Muscle of leg (tissue), 16 donors: ENCODE data around the gene CDK10. TPM values are rescaled to one million over a fixed set of nuclear protein-coding genes. Genes with fewer than 3 reads are reported as not detected.

Source experiments
- DNase-seq: peaks from one replicate; pipeline ENCODE4 v3.0.0; 2013
- H3K27ac ChIP-seq: one replicate; pipeline ENCODE4 v1.5.1; 2013; ENCODE audit warnings: mild to moderate bottlenecking, low read length, control low read depth
- H3K27me3 ChIP-seq: one replicate; pipeline ENCODE4 v1.6.1; 2013; ENCODE audit warnings: low read length; ENCODE audit not compliant: control insufficient read depth, insufficient read depth
- H3K36me3 ChIP-seq: one replicate; pipeline ENCODE4 v1.6.1; 2013; ENCODE audit warnings: low read length; ENCODE audit not compliant: control insufficient read depth, insufficient read depth
- H3K4me1 ChIP-seq: one replicate; pipeline ENCODE4 v1.6.1; 2013; ENCODE audit warnings: low read length; ENCODE audit not compliant: control insufficient read depth, insufficient read depth
- H3K4me3 ChIP-seq: one replicate; pipeline ENCODE4 v1.5.1; 2013; ENCODE audit warnings: low read length, control low read depth
- H3K9me3 ChIP-seq: replicated peaks from 2 replicates; pipeline ENCODE4 v1.6.1; 2013; ENCODE audit warnings: low read depth, low read length; ENCODE audit not compliant: control insufficient read depth
- WGBS: methylation state at CpG from one replicate; pipeline ENCODE4 v1.1.5; 2013; ENCODE audit warnings: missing lambda C conversion rate; ENCODE audit not compliant: insufficient coverage; 5-methylcytosine and 5-hydroxymethylcytosine counted together
- long read RNA-seq, 11 donors: transcript quantifications; one replicate each; lab custom pipeline, GENCODE V29; 2026
- polyA plus RNA-seq, 8 donors: library from polyadenylated mRNA; unstranded; fragments of 120-200 nt; gene quantifications; one replicate each; pipeline versions ENCODE4 v1.2.1 to v1.2.3, GENCODE V29; 2013; ENCODE audit warnings: inconsistent platforms in 1 of 8, low replicate concordance in 1 of 8; ENCODE audit not compliant: insufficient read length in 8 of 8, insufficient read depth in 1 of 8
- total RNA-seq: library from RNA; stranded (reverse); fragments of 120-200 nt; gene quantifications from one replicate; pipeline ENCODE4 v1.2.4, GENCODE V29; 2013

The CDK10 gene, protein sequence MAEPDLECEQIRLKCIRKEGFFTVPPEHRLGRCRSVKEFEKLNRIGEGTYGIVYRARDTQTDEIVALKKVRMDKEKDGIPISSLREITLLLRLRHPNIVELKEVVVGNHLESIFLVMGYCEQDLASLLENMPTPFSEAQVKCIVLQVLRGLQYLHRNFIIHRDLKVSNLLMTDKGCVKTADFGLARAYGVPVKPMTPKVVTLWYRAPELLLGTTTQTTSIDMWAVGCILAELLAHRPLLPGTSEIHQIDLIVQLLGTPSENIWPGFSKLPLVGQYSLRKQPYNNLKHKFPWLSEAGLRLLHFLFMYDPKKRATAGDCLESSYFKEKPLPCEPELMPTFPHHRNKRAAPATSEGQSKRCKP
- total RNA-seq (47.5 TPM), polyA plus RNA-seq (10 to 100 TPM; 44.4 to 65.0 (median 54.2) TPM)
- long read RNA-seq, donor 1, partial matches to known transcripts, result 0 of 1 reads
- long read RNA-seq, donor 1, other reads (novel, unspliced or antisense), result 0 of 1 reads
- long read RNA-seq, donor 2, result 0 reads
- long read RNA-seq, donor 3, partial matches to known transcripts, result 0 of 5 reads
- long read RNA-seq, donor 3, other reads (novel, unspliced or antisense), result 0 of 5 reads
- long read RNA-seq, donor 4, partial matches to known transcripts, result 0 of 1 reads
- long read RNA-seq, donor 4, other reads (novel, unspliced or antisense), result 0 of 1 reads
- long read RNA-seq, donor 5, partial matches to known transcripts, result 12 of 15 reads
- long read RNA-seq, donor 5, other reads (novel, unspliced or antisense), result 0 of 15 reads
- long read RNA-seq, donor 6, partial matches to known transcripts, result 0 of 6 reads
- long read RNA-seq, donor 6, other reads (novel, unspliced or antisense), result 0 of 6 reads
- long read RNA-seq, donor 7, partial matches to known transcripts, result 0 of 4 reads
- long read RNA-seq, donor 7, other reads (novel, unspliced or antisense), result 0 of 4 reads
- long read RNA-seq, donor 8, partial matches to known transcripts, result 0 of 4 reads
- long read RNA-seq, donor 8, other reads (novel, unspliced or antisense), result 0 of 4 reads
- long read RNA-seq, donor 9, result 0 reads
- long read RNA-seq, donor 10, partial matches to known transcripts, result 0 of 4 reads
- long read RNA-seq, donor 10, other reads (novel, unspliced or antisense), result 0 of 4 reads
- long read RNA-seq, donor 11, partial matches to known transcripts, result 0 of 1 reads
- long read RNA-seq, donor 11, other reads (novel, unspliced or antisense), result 0 of 1 reads

DNA sequence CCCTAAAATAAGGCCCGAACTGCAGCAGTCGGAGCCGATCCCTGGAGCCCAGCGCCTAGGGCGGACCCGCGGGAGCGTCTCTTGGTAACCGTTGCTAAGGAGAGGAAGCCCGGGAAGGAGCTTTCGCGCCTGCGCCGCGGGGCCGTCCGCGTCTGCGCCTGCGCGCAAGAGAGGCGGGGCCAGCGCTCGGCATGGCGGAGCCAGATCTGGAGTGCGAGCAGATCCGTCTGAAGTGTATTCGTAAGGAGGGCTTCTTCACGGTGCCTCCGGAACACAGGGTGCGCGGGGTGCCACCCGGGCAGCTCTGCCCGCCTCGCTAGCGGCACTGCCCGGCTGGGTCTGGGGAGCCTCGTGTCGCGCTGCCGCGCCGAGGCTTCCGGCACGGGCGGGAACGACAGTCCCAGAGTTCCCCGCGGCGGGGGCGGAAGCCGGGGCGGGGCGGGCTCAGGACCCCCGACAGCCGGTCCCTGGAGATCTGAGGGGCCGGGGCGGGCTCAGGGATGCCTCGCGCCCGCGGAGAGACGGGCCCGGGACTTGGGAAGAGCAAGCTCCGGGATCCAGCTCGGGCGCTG is at the start of gene CDK10:
Gene CDK10, plus strand, starts transcription at position 170 of the 572 bp plus-strand sequence. Its CDS starts 22 bp downstream, at position 192.
- WGBS, result under 1% methylated on average over 67 of the region's 67 CpGs
- Histone ChIP-seq H3K27me3 (no peaks in the 10 kb centered on the region), H3K27ac (peak within 1 kb of the TSS; percentile 79), H3K4me3 (peak within 1 kb of the TSS; percentile 72), H3K9me3 (no peaks in the 10 kb centered on the region), H3K4me1 (peaks cover 13% of the 10 kb centered on the region), H3K36me3 (peaks cover 17% of the 10 kb centered on the region)
- peak; percentile 93 for DNase-seq

DNA sequence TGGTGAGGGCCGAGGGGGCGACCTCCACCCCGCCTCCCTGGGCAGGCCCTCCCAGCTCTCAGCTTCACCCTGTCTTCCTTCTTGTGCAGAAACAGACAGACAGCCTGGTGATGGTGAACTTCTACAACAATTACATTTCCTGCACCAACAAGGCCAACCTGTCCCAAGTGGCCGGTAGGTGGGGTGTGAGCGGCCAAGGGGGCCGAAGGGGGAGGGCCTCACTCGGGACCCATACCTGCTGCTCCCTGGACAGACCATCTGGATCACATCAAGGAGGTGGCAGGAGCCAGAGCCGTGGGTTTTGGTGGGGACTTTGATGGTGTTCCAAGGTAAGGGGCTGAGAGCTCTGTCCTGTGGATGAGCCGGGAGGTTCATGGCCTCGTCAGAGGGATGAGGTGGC is 49.1 kb upstream of the CDK10 start:
- peaks cover 6% of the 10 kb centered on the region for H3K4me1 ChIP-seq
- 41% methylated on average over 4 of the region's 10 CpGs for WGBS
- no peak overlapping the region for H3K4me3 ChIP-seq
- H3K9me3 ChIP-seq, result peaks cover 2% of the 10 kb centered on the region
- peaks cover 16% of the 10 kb centered on the region for H3K27me3 ChIP-seq
- H3K36me3 ChIP-seq, result no peaks in the 10 kb centered on the region
- no peak for DNase-seq
- H3K27ac ChIP-seq, result no peak overlapping the region

DNA sequence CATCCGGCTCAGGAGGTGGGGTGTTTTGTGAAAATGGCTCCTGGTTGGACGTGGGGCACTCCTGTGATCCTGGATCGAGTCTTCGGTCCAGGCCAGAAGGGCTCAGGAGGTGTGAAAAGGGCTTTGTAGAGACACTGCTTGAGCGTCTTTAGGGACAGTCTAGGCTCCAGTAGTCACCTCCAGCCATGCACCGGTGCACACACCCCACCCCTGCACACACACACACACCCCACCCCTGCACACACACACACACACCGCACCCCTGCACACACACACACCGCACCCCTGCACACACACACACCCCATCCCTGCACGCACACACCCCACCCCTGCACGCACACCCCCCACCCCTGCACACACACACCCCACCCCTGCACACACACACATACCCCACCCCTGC is 48.0 kb upstream of the CDK10 start:
- no peak for DNase-seq
- Histone ChIP-seq H3K4me1 (peaks cover 6% of the 10 kb centered on the region), H3K27me3 (peaks cover 5% of the 10 kb centered on the region), H3K36me3 (no peaks in the 10 kb centered on the region), H3K4me3 (no peak overlapping the region), H3K27ac (no peak overlapping the region), H3K9me3 (peaks cover 2% of the 10 kb centered on the region)
- no CpG with 5 or more reads among the region's 10 CpGs for WGBS

DNA sequence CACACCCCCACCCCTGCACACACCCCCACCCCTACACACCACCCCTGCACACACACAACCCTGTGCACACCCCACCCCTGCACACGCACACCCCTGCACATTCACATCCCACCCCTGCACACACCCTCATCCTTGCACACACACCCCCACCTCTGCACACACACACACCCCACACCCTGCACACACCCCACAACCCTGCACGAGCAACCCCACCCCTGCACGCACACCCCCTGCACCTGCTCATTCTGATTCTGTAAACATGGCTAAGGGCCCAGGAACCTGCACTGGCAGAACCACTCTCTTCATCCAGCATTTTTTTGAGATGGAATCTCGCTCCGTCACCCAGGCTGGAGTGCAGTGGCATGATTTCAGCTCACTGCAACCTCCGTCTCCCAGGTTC is 47.1 kb upstream of the CDK10 start:
- Histone ChIP-seq H3K4me1 (peaks cover 6% of the 10 kb centered on the region), H3K27me3 (no peaks in the 10 kb centered on the region), H3K27ac (no peak overlapping the region), H3K36me3 (peaks cover 3% of the 10 kb centered on the region), H3K4me3 (no peak overlapping the region), H3K9me3 (peaks cover 2% of the 10 kb centered on the region)
- no peak for DNase-seq
- 87% methylated on average over 5 of the region's 6 CpGs for WGBS

DNA sequence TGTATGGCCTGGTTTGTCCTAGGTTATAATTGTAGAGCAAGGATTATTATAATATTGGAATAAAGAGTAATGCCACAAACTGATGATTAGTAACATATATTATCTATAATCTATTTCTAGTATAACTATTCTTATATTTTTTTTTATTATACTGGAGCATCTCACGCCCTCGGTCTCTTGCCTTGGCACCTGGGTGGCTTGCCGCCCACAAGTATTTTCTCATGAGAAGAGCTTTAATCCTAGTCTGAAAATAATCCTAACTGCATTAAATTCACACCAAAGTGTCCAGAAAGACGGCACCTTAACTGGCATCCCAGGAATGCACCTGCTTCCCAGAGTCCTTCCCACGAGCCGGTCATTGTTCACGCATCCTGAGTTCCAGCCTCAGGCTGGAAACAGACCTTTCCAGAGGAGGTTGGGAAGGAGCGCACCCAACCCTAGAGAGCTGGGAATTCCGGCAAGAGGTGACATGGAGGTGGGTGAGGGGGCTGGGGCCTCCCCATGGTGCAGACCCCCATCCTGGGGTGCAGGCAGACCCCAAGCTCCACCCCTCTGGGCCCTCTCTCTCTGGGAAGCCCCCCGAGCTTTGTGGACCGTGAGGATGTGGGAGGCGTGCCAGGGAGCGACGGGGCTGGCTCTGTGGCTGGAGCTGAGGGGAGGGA is 44.9 kb upstream of the CDK10 start:
- 34% methylated on average over 5 of the region's 14 CpGs for WGBS
- H3K4me3 ChIP-seq, result no peak overlapping the region

DNA sequence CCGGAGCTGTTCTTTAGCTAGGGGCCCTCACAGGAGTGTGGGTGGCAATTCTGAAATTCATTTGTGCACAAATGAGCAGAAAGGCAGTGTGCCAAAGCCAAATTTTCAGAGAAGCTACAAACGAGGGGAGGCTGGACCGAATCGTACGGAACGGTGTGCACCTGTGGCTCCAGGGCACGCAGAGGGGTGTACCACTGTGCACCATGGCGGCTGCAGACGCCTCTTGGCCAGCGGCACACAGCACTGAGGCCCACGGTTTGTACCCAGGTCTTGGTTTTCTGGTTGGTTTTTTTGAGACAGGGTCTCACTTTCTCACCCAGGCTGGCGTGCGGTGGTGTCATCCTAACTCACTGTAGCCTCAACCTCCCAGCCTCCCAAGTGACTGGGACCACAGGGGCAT is 43.9 kb upstream of the CDK10 start:
- Histone ChIP-seq H3K4me1 (peaks cover 6% of the 10 kb centered on the region), H3K27ac (no peak overlapping the region), H3K27me3 (no peaks in the 10 kb centered on the region), H3K4me3 (no peak overlapping the region), H3K36me3 (peaks cover 35% of the 10 kb centered on the region), H3K9me3 (no peaks in the 10 kb centered on the region)
- no peak for DNase-seq
- WGBS, result 76% methylated on average over 10 of the region's 13 CpGs

More for the DNA sequence above, 44.9 kb upstream of the CDK10 start:
- H3K4me1 ChIP-seq, result peaks cover 6% of the 10 kb centered on the region
- peaks cover 25% of the 10 kb centered on the region for H3K36me3 ChIP-seq
- no peaks in the 10 kb centered on the region for H3K9me3 ChIP-seq
- no peaks in the 10 kb centered on the region for H3K27me3 ChIP-seq
- DNase-seq, result no peak
- H3K27ac ChIP-seq, result no peak overlapping the region

DNA sequence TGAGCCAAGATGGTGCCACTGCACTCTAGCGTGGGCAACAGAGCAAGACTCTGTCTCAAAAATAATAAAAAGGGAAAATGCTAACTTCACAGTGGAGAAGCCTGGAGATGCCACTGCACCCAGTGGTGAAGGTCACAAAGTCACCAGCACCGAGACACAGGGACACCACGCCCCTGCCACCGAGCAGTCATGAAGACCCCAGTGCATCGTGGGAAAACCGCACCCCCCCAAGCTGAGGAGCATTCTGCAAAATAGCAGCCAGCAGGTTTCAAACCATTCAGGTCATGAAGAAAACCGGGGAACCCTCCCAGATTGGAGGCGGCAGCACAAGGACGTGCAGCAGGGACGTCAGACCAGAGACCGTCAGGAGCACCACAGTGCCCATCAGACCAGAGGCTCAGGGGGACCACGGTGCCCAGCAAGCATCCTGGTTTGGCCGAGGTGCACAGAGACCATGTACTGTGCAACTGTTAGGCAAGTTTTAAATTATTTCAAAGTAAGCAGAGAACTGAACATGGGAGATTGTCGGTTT is 42.7 kb upstream of the CDK10 start:
- Histone ChIP-seq H3K27me3 (no peaks in the 10 kb centered on the region), H3K4me1 (peaks cover 6% of the 10 kb centered on the region), H3K27ac (no peak overlapping the region), H3K36me3 (peaks cover 39% of the 10 kb centered on the region), H3K4me3 (no peak overlapping the region), H3K9me3 (no peaks in the 10 kb centered on the region)
- 63% methylated on average over 12 of the region's 14 CpGs for WGBS
- no peak for DNase-seq

DNA sequence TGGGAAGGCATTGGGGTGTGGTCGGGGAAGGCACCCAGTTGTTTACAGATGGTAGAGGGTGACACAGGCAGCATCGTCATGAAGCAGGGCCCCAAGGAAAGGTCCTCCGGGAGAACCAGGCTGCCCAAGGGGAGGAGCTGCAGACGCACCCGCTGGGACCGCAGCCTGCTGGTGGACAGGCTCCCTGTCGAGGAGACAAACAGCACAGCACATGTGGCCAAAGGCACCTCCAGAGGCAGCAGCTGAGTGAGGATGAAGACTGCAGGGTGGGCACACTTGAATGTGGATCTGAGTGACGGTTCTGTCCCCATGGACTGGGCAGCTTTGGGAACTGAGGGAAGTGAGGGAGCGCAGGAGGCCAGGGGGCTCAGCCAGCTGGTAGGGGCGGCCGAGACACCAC is 41.4 kb upstream of the CDK10 start:
- Histone ChIP-seq H3K27me3 (no peaks in the 10 kb centered on the region), H3K4me3 (no peak overlapping the region), H3K36me3 (peaks cover 46% of the 10 kb centered on the region), H3K27ac (no peak overlapping the region), H3K4me1 (peaks cover 6% of the 10 kb centered on the region), H3K9me3 (no peaks in the 10 kb centered on the region)
- WGBS, result 75% methylated on average over 8 of the region's 11 CpGs
- no peak for DNase-seq

DNA sequence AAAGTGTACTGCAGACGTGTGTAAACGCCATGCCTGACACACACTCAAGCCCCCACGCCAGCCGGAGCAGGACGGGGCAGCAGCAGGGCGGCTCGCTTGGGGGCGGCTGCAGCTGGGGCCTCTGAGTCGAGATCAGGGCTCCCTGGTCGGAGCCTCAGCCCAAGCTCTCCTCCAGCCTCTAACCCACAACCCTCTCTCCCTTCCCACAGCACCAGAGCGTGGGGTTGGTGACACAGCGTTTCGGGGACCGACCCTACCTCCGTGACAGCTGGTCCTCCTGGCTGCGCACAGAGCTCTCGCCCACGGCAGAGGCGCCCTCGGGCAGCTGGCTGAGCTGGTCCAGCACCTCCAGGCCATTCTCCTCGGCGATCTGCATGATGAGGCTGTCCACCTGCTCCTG is 40.2 kb upstream of the CDK10 start:
- H3K27ac ChIP-seq, result no peak overlapping the region
- H3K4me1 ChIP-seq, result no peaks in the 10 kb centered on the region
- H3K4me3 ChIP-seq, result no peak overlapping the region
- peaks cover 54% of the 10 kb centered on the region for H3K36me3 ChIP-seq
- H3K9me3 ChIP-seq, result no peaks in the 10 kb centered on the region
- no peaks in the 10 kb centered on the region for H3K27me3 ChIP-seq
- no peak for DNase-seq
- 92% methylated on average over 22 of the region's 22 CpGs for WGBS
